ENCODE measurements around the gene PATL1. TPM values are rescaled to one million over a fixed set of nuclear protein-coding genes. Genes with fewer than 3 reads are reported as not detected.

PATL1 gene, protein sequence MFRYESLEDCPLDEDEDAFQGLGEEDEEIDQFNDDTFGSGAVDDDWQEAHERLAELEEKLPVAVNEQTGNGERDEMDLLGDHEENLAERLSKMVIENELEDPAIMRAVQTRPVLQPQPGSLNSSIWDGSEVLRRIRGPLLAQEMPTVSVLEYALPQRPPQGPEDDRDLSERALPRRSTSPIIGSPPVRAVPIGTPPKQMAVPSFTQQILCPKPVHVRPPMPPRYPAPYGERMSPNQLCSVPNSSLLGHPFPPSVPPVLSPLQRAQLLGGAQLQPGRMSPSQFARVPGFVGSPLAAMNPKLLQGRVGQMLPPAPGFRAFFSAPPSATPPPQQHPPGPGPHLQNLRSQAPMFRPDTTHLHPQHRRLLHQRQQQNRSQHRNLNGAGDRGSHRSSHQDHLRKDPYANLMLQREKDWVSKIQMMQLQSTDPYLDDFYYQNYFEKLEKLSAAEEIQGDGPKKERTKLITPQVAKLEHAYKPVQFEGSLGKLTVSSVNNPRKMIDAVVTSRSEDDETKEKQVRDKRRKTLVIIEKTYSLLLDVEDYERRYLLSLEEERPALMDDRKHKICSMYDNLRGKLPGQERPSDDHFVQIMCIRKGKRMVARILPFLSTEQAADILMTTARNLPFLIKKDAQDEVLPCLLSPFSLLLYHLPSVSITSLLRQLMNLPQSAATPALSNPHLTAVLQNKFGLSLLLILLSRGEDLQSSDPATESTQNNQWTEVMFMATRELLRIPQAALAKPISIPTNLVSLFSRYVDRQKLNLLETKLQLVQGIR
- total RNA-seq, result 10.5 and 12.3 TPM in 2 replicates

DNA sequence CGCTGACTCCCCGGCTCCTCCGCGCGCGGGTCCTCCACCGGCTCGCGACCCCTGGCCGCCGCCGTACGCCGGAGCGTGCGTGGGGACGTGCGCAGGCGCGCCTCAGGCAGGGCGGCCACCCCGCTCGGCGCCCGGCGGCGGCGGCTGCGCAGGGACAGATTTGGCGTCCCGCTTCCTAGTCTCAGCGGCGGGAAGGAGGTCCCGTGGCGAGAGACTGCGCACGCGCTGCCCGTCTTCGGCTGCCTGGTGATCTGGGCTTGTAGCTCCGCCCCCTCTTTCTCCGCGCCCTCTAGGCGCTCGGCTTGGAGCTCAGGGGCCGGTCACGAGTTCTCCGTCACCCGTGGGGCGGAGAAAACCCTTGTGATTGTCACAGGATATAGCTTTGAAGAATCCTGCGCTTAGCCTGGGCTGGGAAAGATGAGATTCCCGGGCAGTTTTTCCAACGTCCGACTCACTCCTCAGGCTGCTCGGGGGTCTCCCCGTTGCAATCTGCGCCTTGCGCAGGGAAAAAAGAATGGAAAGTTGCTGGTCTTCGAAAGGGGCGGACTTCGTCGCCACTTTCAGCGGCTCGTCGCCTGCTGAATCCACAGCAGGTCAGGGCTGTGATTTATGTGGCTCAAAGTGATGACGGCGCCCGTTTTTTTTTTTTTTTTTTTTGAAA is at the start of gene PATL1:
Gene PATL1 (minus strand): TSS at position 88 of the 661 bp plus-strand sequence. CDS start 142 bp downstream, outside the sequence.

DNA sequence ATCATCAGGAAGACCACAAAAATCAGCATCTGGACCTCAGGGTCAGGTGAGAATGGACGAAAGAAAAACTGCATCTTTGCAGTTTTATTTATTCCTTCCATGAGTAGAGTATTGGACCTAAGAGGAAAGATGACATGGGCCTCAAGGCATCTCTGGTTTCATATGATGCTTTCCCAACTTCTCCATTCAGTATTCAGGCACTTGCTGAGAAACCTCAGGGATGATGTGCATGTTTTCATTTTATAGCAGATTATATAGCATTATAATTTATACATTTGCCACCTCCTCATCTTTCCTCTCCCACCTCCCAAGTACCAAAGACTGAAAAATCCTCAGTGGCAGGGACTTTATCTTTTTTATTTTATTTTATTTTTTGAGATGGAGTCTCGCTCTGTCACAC is 44.9 kb upstream of the PATL1 start, which contains the start of gene OR10V1:
Gene OR10V1 (minus strand): TSS at position 101 of the 400 bp plus-strand sequence. CDS start 0 bp downstream, at position 101.

DNA sequence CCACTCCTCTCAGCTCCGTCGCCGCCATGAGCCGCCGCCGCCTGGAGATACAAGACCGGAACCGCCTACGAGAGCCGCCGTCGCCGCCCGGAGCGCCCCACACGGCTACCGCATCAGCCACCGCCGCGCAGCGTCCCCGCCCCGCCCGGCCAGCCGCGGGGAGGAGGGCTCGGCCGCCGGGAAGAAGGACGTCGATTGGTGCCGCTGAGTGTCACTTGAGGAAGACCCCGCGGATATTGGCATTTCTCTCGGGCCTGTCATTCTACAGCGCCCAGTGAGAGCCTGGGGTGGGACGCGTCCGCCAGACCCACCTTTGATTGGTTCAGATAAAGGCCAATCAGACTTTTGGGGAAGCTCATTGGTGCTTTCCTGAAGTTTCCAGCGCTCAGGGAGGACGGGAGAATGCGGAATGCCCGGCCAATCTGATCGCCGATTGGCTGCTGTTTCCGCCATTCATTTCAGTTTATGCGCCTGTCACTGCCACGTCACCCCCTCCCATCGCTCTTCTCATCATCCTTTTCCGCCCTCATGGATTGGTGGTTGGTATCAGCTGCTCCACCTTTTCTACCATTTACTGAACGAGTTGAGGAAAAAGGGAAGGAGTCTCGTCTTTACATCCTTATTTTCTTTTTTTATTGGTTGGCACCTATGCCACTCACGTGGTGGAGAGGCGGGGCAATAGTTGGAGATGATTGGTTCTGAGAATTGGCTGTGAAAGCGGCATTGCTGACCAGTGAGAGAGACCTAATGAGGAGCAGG is 53.0 kb downstream of the PATL1 start, which contains the start of gene OSBP:
Gene OSBP (minus strand): TSS at position 138 of the 759 bp plus-strand sequence. CDS start 110 bp downstream, at position 28.

Other genes with a start within 250 kb of the PATL1 start
- gene OR5A2, start 242.6 kb downstream of the PATL1 start, total RNA-seq, result not detected in 2 replicates
- gene OR5A1, start 232.6 kb downstream of the PATL1 start, total RNA-seq, result not detected in 2 replicates
- gene OR4D6, start 212.1 kb downstream of the PATL1 start, total RNA-seq, result not detected in 2 replicates
- not detected in 2 replicates for gene OR4D10, start 195.7 kb downstream of the PATL1 start, total RNA-seq
- gene OR4D11, start 165.5 kb downstream of the PATL1 start, total RNA-seq, result not detected in 2 replicates
- not detected in 2 replicates for gene OR4D9, start 157.5 kb downstream of the PATL1 start, total RNA-seq
- 14.4 and 15.2 TPM in 2 replicates for gene OSBP, start 53.3 kb downstream of the PATL1 start, total RNA-seq
- not detected in 2 replicates for gene OR10V1, start 44.8 kb upstream of the PATL1 start, total RNA-seq
- gene STX3, start 86.3 kb upstream of the PATL1 start, total RNA-seq, result 10.1 and 21.7 TPM in 2 replicates
- 37.4 and 49.9 TPM in 2 replicates for gene MRPL16, start 141.7 kb upstream of the PATL1 start, total RNA-seq
- not detected in 2 replicates for gene CBLIF, start 176.5 kb upstream of the PATL1 start, total RNA-seq
- not detected in 2 replicates for gene TCN1, start 197.4 kb upstream of the PATL1 start, total RNA-seq
- not detected in 2 replicates for gene OOSP3, start 209.7 kb upstream of the PATL1 start, total RNA-seq